Kidney epithelial cell (primary cell): ENCODE measurements around the gene CALN1. TPM values are rescaled to one million over a fixed set of nuclear protein-coding genes. Genes with fewer than 3 reads are reported as not detected.

ENCODE experiments used
- DNase-seq: peaks from one replicate; pipeline ENCODE4 v3.0.0-alpha.2; 2010; ENCODE audit warnings: low read depth
- H3K27me3 ChIP-seq: 2 replicates; pipeline ENCODE4 v1.6.0; 2011; ENCODE audit warnings: low read length; ENCODE audit not compliant: control insufficient read depth, insufficient read depth
- H3K36me3 ChIP-seq: 2 replicates; pipeline ENCODE4 v1.5.1; 2011; ENCODE audit warnings: low read length; ENCODE audit not compliant: control insufficient read depth, insufficient read depth
- H3K4me3 ChIP-seq: 2 replicates; pipeline ENCODE4 v1.5.1; 2011; ENCODE audit warnings: low read depth, mild to moderate bottlenecking, control low read depth, low read length
- total RNA-seq: library from RNA; depleted of rRNA; stranded (reverse); fragments of >200 nt; gene quantifications from 2 replicates; pipeline ENCODE4 v1.2.3, GENCODE V29; 2015
- TF ChIP-seq, protein P1 (sequence below): IDR thresholded peaks from 2 replicates; pipeline ENCODE4 v1.5.1; 2011; ENCODE audit warnings: mild to moderate bottlenecking, moderate library complexity, low read length, control low read depth, inconsistent platforms; ENCODE audit not compliant: insufficient read depth, poor library complexity, severe bottlenecking

Gene CALN1
- total RNA-seq, 1 donor from 2014 or later = not detected

DNA sequence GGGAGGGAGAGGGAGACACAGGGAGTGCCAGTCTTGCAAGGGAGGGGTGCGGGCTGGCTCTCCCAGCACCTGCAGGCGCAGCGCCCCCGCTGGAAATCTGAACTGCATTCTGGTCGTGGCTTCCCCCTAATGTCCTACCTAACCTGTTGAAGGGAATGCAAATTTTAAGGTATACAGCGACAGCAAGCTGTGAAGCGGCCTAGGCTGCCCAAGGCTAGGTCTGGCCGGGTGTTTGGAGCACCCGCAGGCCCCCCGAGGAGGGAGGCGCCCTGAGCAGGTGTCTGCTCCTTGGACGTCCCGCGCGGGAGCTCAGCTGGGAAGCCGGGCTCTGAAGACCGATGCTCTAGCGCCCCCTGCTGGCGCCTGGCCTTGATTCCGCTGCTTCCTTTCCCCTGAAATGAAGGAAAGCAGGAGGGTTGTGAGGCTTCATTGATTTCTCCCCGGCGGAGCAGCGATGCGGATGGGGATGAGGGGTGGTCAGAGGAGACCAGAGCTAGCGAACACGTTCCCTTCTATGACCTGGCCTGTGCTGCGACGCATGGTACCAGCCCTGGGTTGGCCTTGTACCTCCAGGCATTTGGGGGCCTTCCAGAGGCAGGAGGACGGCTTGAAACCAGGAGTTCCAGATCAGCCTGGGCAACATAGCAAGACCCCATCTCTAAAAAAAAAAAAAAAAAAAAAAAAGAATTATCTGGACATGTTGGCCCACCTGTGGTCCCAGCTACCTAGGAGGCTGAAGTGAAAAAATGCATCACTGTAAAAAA lies 678.8 kb downstream of the CALN1 start:
- no peaks in the 10 kb centered on the region for H3K27me3 ChIP-seq
- TF ChIP-seq, protein P1, sequence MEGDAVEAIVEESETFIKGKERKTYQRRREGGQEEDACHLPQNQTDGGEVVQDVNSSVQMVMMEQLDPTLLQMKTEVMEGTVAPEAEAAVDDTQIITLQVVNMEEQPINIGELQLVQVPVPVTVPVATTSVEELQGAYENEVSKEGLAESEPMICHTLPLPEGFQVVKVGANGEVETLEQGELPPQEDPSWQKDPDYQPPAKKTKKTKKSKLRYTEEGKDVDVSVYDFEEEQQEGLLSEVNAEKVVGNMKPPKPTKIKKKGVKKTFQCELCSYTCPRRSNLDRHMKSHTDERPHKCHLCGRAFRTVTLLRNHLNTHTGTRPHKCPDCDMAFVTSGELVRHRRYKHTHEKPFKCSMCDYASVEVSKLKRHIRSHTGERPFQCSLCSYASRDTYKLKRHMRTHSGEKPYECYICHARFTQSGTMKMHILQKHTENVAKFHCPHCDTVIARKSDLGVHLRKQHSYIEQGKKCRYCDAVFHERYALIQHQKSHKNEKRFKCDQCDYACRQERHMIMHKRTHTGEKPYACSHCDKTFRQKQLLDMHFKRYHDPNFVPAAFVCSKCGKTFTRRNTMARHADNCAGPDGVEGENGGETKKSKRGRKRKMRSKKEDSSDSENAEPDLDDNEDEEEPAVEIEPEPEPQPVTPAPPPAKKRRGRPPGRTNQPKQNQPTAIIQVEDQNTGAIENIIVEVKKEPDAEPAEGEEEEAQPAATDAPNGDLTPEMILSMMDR = peak; percentile 89
- no peaks in the 10 kb centered on the region for H3K36me3 ChIP-seq
- no peak overlapping the region for H3K4me3 ChIP-seq
- DNase-seq = no peak

DNA sequence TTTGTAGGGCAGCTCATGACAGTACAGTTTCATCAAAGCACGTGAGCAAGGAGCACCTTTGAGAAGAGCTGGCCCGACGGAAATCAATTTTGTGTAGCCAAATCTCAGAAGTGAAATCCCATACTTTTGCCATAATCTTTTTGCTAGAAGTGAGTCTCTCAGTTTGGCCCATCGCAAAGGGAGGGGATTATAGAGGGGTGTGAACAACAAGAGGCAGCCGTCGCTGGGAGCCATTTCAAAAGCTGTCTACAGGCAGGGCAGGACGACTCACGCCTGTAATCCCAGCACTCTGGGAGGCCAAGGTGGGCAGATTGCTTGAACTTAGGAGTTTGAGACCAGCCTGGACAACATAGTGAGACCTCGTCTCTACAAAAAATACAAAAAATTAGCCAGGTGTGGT lies 680.4 kb downstream of the CALN1 start:
- DNase-seq = no peak
- TF ChIP-seq, protein P1 = no peak
- Histone ChIP-seq H3K4me3 (no peak overlapping the region), H3K27me3 (no peaks in the 10 kb centered on the region), H3K36me3 (no peaks in the 10 kb centered on the region)
